OCI-LY7 (cell line): ENCODE measurements around the gene ACBD7.

ENCODE experiments used
- EZH2phosphoT487 ChIP-seq: fragments of 200-600 bp; sonication (generic); IDR thresholded peaks from 2 replicates; pipeline ENCODE4 v1.6.1; 2018; ENCODE audit warnings: low read depth, borderline replicate concordance, mild to moderate bottlenecking, mixed run types, antibody characterized with exemption, low read length, moderate library complexity, mixed read lengths
- TF ChIP-seq, protein P1 (sequence below): fragments of 200-600 bp; sonication (generic); conservative IDR thresholded peaks from 2 replicates; pipeline ENCODE4 v1.5.1; 2014; ENCODE audit warnings: mild to moderate bottlenecking, antibody characterized with exemption, low read length, moderate library complexity, mixed read lengths

DNA sequence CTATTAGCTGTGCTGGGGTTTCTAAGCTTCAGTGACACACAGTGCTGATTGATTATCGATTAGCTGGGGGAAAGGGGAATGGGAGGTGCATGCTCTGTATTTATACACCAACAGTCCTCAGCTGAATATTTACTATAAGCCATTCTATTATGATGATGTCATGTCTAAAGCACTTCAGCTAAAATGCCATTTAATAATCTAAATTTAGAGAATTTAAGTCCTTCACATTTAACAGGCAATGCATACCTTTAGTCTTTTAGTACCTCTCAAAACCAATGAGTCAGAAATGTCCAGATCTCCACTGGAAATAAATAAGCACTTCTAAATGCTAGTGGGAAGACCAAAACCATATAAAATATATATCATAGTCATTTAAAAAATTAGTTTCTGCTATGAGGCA lies 33.1 kb upstream of the ACBD7 start:
- TF ChIP-seq, protein P1, sequence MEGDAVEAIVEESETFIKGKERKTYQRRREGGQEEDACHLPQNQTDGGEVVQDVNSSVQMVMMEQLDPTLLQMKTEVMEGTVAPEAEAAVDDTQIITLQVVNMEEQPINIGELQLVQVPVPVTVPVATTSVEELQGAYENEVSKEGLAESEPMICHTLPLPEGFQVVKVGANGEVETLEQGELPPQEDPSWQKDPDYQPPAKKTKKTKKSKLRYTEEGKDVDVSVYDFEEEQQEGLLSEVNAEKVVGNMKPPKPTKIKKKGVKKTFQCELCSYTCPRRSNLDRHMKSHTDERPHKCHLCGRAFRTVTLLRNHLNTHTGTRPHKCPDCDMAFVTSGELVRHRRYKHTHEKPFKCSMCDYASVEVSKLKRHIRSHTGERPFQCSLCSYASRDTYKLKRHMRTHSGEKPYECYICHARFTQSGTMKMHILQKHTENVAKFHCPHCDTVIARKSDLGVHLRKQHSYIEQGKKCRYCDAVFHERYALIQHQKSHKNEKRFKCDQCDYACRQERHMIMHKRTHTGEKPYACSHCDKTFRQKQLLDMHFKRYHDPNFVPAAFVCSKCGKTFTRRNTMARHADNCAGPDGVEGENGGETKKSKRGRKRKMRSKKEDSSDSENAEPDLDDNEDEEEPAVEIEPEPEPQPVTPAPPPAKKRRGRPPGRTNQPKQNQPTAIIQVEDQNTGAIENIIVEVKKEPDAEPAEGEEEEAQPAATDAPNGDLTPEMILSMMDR, result no peak
- no peak for TF ChIP-seq EZH2phosphoT487
